ENCODE data around the gene KATNB1. TPM values are rescaled to one million over a fixed set of nuclear protein-coding genes. Genes with fewer than 3 reads are reported as not detected.

Gene KATNB1
- total and polyA plus RNA-seq, 2 of the 8 experiments (the other 6 are each of a cell fraction or from before 2014, with no cell fraction given), result 50.2 to 60.4 TPM

DNA sequence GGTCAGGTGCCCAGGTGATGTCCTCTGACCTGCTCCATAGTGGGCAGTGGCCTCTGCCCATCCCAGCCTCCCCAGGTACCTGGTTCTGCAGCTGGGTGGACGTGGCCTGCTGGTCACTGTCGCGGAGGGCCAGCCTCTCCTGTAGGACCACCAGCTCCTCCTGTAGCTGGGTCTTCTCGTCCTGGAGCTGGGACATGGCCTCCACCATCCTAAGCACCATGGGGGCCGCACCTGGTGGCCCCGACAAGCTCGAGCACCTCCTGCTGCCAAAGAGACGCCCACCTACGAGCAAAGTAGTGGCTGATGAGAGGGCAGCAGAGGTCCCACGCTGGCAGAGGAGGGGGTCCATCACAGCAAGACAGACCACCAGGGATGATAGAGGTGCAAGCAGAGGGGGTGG is 49.8 kb downstream of the KATNB1 start:
- Histone ChIP-seq H2BK15ac (ENCODE audit: low read length) (no peak overlapping the region), H3K18ac (ENCODE audit: extremely low read depth, low read length) (no peak overlapping the region), H3K27ac (ENCODE audit: low read depth, low read length) (no peak overlapping the region), H2BK20ac (ENCODE audit: low read length) (no peak overlapping the region), H3K23ac (ENCODE audit: insufficient read length) (no peak overlapping the region), H3K56ac (replicated peaks; ENCODE audit: insufficient read length, low read depth, low read length) (no peak overlapping the region), H2AK5ac (ENCODE audit: low read depth, low read length) (no peak overlapping the region), H4K5ac (ENCODE audit: insufficient read length, low read depth, low read length) (no peak overlapping the region), H2BK120ac (replicated peaks; ENCODE audit: low read depth, low read length) (no peak overlapping the region), H3K4me1 (replicated peaks in 1 of 4; ENCODE audit: control insufficient read depth in 3 of 4, insufficient read depth in 4 of 4, low read length in 3 of 4) (peaks cover 0 to 7% (median 0%) of the 10 kb centered on the region in 4 experiments; a peak in 1 of 7 replicates), H4K20me1 (replicated peaks in 1 of 2; ENCODE audit: control insufficient read depth in 1 of 2, insufficient read depth in 2 of 2, low read length in 2 of 2) (no peaks in the 10 kb centered on the region), H4K8ac (ENCODE audit: extremely low read depth, insufficient read depth, low read length) (no peak overlapping the region), H3K14ac (ENCODE audit: insufficient read length) (no peak overlapping the region), H2BK12ac (ENCODE audit: low read depth, low read length) (no peak overlapping the region), H3K23me2 (ENCODE audit: low read depth, low read length) (no peaks in the 10 kb centered on the region), H3K36me3 (ENCODE audit: control insufficient read depth in 2 of 4, insufficient read depth in 4 of 4, low read length in 3 of 4) (no peaks in the 10 kb centered on the region), H2BK5ac (ENCODE audit: low read depth, low read length) (no peak overlapping the region), H3K4ac (replicated peaks; ENCODE audit: insufficient read length, low read depth, low read length) (no peak overlapping the region), H3K79me1 (ENCODE audit: low read depth, low read length) (no peaks in the 10 kb centered on the region), H3K27me3 (replicated peaks in 1 of 4; ENCODE audit: control insufficient read depth in 3 of 4, extremely low read depth in 1 of 4, insufficient read depth in 3 of 4, low read length in 3 of 4) (no peaks in the 10 kb centered on the region), H3K9me3 (ENCODE audit: insufficient read depth in 2 of 2, low read depth in 1 of 2, low read length in 1 of 2) (no peaks in the 10 kb centered on the region), H3K4me2 (ENCODE audit: insufficient read depth in 1 of 2, low read depth in 2 of 2, low read length in 2 of 2) (no peak overlapping the region), H3K9ac (replicated peaks in 1 of 4; ENCODE audit: extremely low read depth in 1 of 4, low read depth in 3 of 4, low read length in 3 of 4) (no peak overlapping the region), H3K4me3 (ENCODE audit: extremely low read depth in 1 of 4, insufficient read depth in 2 of 4, low read depth in 3 of 4, low read length in 4 of 4) (no peak overlapping the region), H3K79me2 (ENCODE audit: control insufficient read depth in 1 of 2, insufficient read depth in 2 of 2, low read length in 2 of 2) (no peaks in the 10 kb centered on the region), H2AFZ (ENCODE audit: low read length) (no peak overlapping the region), H4K91ac (replicated peaks; ENCODE audit: insufficient read length, low read length) (no peak overlapping the region)
- 94% methylated on average over 10 of the region's 10 CpGs; no CpG with 5 or more reads in 1 of the 2 experiments for WGBS, 2 experiments (ENCODE audit: extremely low coverage in 1 of 2, insufficient coverage in 1 of 2, insufficient read length in 1 of 2, insufficient replicate concordance in 2 of 2, low coverage in 1 of 2, low lambda C conversion rate in 2 of 2, missing lambda C conversion rate in 1 of 2)
- TF ChIP-seq RFX5 (IDR thresholded peaks at IDR 0.05; ENCODE audit: borderline replicate concordance, low read depth, low read length) (no peak), KDM5A (IDR thresholded peaks at IDR 0.05; ENCODE audit: low read length) (no peak), CBX5 (IDR thresholded peaks at IDR 0.05; ENCODE audit: low read depth, low read length) (no peak), BRCA1 (IDR thresholded peaks at IDR 0.05; ENCODE audit: low read depth, low read length) (no peak), POU5F1 (IDR thresholded peaks at IDR 0.05; ENCODE audit: low read depth, low read length) (no peak), SAP30 (IDR thresholded peaks at IDR 0.05; ENCODE audit: insufficient read depth, insufficient replicate concordance, low read length) (no peak), PHF8 (conservative IDR thresholded peaks at IDR 0.05; ENCODE audit: low read depth, low read length) (no peak), MAX (IDR thresholded peaks at IDR 0.05) (no peak), SIX5 (IDR thresholded peaks at IDR 0.05; ENCODE audit: low read depth, low read length) (no peak), FOSL1 (IDR thresholded peaks at IDR 0.05; ENCODE audit: insufficient read depth, low read depth, low read length) (no peak), JUND (IDR thresholded peaks at IDR 0.05; ENCODE audit: low read length) (no peak), KDM1A (IDR thresholded peaks at IDR 0.05; ENCODE audit: borderline replicate concordance, low read length) (no peak), EGR1 (IDR thresholded peaks at IDR 0.05; ENCODE audit: borderline replicate concordance, low read depth, low read length) (no peak)
- TF ChIP-seq, protein P1, sequence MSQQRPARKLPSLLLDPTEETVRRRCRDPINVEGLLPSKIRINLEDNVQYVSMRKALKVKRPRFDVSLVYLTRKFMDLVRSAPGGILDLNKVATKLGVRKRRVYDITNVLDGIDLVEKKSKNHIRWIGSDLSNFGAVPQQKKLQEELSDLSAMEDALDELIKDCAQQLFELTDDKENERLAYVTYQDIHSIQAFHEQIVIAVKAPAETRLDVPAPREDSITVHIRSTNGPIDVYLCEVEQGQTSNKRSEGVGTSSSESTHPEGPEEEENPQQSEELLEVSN (IDR thresholded peaks at IDR 0.05), result no peak
- FAIRE-seq (no peak), DNase-seq (ENCODE audit: low read depth in 1 of 2, low spot score in 2 of 2) (no peak)
- CTCF ChIA-PET (ENCODE audit: partially characterized antibody), result interaction anchor here (1.2 to 22.4 kb wide), 4 partner anchors 10 to 78 kb away, joined by 4 to 279 read pairs (median 6); partner anchors contain the start of gene KIFC3
- POLR2A ChIA-PET (ENCODE audit: partially characterized antibody), result no interaction called here

Data from H1 (cell line).